NOMO-1 treated with DMSO at 0.1 percent for 48 hours (cell line): ENCODE results near the gene SRPX2.

ENCODE experiments used
- DNase-seq: peaks from one replicate; lab custom pipeline; 2025; ENCODE audit not compliant: unreplicated experiment; lab: John Stamatoyannopoulos, UW

The SRPX2 gene

DNA sequence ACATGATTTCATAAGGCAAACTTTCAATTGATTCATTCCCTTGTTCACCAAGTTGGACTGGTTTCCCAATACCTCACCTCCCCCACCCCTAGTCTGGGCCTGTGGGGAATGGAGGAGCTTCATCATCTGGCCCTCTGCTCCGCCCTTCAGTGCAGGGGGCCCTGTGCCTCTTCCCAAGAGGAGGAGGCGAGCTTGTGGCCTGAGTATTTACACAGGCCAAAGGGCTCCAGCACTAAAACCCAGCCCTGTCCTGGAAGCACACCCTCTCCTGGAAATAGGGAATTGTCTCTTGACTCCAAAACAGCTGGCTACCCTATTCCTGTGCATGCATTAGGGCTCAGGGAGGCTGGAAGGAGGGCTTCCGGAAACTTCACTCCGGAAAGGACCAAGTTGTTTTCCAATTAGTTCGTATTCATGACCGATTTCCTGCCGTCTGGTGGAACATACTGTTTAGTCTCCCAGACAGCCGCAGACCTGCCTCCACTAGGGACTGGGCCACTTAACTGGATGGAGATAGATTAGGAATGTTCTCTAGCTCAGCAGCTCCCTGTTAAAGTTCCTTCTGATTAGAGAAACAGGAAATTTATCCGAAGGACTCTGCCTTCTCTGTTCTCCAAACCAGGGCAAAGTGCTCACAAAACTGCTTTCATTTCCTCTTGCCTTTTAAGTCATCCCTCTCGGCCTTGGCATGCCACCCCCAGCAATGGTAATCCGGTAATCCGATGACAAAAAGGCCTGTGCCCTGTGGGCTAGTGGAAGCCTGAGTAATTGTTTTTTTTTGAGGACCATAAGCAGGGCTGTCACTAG, 5.8 kb downstream of the SRPX2 start:
- DNase-seq: peak; percentile 4

DNA sequence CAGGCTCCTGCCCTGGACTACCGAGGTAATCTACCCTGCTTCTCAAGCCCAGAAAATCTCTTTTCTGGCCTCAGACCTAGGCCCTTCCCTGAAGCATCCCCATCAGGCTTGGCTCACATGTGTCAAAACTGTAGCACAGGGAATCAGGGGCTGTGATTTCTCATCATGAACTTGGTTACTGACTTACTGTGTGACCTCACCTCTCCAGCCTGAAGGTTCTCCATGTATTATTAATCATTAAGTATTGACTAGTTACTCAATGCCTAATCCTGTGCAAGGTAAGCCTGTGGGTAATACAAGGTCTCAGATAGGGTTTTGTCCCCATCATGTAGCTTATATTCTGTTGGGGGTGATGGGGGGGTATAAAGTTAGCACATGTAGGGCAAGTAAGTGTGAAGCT, 6.8 kb downstream of the SRPX2 start:
- DNase-seq: no peak

DNA sequence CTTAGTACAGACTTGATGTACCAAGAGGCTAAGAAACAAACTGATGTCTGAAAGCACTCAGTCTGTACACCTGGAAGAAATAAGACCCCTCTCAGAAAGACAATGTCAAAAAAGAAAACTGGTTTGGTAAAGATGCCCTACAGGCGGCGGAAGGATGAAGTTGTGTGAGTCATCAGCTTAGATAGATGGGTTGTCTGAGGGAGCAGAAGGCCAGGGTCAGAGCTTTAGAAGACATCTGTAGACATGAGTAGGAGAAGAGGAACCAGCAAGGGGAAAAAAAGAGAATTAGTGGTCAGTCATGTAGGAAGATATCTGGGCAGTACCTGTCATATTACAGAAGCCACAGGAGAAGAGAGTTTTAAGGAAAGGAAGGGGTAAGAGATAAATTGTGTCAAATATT, 8.3 kb downstream of the SRPX2 start:
- peak; percentile 16 for DNase-seq

DNA sequence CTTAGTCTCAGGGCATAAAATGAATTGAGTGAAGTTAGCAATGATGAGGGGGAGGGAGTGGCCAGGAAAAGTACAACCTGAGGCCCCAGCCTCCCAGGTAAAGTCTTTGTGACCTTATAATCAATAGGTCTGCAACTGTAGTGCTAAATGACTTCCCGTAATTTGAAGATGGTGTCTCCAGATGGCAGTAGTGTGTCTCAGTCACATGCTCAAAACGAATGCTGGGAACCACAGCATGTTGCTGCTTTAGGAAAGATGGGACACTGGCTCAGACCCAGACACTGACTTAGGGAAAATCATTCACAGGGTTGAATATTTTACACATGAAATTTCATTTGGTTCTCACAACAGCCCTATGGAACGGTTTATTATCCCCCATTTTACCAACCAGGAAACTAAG, 10.3 kb downstream of the SRPX2 start:
- DNase-seq: no peak

DNA sequence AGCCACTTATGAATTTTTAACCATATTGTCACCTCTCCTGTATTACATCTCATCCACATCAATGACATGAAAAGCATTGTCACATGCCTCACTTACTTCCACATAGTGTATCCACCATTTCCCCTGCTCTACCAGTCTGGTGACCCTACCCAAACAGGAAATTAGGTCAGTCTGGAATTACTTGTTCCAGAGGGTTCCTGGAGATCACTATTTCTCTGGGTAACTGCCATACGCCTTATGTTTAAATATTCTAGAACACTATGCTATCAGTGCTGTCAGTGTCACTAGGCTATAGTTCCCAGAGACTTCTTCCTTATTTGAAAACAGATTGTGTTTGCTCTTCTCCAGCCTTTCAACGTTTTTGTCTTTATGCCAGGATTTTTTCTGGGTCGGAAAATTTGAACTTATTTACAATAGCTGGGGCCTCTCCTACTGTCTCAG, 15.0 kb downstream of the SRPX2 start:
- DNase-seq: no peak

DNA sequence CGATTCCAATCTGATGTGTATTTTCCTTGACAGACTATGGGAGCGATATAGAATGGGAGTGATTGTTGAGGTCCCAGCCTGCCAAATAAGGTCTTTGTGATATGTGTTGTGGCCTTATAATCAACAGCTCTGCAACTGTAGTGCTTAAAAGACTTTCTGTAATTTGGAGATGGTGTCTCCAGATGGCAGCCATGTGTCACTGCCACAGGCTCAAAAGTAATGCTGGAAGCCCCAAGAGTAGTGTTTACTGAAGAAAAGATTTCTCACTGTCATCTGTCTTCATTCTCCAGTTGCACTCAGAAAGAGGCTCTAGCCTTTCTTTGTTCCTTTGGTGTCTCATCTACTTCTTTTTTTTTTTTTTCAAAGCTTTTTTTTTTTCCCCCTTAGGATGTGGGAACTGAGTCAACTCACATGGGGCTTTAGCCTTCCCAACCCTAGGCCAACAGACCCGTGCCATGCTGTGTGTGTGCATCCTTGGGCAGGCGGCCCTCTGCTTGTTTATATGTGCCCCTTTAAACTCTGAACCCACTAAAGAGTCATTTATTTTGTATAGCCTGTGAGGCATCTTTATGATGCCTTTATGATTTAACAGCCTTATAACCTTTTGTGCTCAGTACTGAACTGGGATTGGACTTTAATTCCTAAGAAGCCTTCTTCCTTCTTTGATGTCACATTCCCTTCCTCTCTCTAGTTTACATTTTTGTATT, 15.6 kb downstream of the SRPX2 start:
- no peak for DNase-seq

DNA sequence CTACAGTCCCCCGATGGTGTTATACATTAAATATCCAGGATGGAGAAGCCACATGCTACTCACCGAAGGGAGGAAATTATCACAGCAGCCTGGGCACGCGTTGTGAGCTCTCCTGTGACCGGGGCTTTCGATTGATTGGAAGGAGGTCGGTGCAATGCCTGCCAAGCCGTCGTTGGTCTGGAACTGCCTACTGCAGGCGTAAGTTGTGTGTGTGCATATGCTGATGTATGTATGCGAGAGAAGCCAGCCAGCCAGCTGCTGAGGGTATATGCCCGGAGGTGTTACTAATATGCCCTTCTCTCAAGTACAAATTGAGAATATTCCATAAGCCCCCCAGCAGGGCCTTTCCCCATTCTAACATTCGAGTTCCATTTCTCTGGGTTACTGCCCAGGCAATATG, 18.2 kb downstream of the SRPX2 start:
- no peak for DNase-seq

DNA sequence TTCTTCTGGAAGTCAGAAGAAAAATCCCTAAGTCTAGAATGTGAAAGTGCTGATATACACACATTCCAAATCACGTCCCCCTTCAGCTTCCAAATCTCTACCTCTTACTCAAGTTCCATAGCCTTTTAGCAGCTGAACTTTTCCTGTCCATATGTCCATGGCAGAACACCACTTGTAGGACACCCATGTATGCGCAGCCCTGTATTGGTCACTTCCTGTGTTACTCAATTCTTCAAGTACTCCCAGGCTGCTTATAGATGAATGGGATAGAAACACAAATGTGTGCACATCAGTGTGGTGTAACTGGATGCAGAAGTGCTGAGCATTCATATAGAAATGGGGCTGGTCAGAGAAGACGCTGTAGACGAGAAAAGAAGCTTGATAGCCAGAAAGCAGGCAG, 18.8 kb downstream of the SRPX2 start:
- no peak for DNase-seq

DNA sequence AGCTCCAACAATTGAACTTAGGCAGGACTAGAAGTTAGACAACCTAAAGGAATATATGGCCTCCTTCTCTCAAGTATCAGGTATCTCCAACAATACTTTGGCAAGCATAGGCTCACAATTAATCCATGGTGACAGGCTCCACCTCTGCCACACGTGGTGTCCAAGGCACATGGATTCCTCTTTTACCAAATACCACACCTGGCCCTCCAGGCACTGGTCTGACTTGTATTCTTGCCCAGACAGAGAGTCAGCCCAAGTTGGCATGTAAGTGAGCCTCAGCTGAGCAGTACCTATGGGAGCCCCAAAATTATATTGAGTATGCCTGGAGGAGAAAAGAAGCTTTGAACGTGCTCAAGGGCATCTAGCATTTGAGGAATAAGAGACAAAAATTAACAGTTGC, 19.6 kb downstream of the SRPX2 start:
- DNase-seq: no peak

DNA sequence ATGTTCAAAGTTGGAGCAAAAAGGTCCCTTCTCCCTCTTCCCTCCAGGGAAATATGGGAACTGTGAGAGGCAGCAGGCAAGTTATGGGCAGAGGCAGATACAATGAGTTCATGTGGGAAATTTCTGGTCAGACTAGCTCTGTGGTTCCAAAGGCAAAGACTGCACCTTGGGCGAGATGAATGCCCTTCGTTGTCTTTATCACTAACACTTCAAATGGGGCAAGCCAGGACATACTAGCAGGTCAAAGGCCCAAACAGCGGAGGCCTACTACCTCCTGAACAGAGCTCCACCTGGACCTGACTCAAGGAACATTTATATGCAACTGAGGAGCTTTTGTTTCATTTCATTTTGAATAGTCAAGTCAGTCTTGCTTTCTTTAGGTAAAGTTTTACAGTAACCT, 29.0 kb downstream of the SRPX2 start:
- DNase-seq: no peak

DNA sequence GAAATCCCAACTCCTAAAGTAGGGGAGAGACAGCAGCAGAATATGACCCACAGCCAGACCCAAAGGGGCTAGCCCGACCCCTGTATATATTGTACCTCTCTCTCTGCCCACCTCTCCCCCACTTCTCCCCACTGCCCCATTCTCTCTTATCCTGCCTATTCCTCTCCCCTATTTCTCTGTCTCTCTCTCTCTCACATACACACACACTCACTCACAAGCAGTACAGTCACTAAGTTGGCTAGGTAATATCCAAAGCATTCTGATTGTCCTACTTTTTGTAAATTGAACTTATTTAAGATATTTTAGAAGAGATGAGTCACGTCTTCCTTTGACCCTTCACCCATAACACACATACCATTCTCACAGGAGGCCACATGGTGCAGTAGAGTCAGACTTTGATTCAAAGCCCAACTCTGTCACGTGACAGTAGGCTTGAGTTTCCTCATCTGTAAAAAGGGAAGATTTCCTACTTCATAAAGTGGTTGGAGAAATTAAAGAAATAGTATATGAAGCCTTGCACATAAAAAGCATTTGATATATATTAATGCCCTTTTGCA, 29.5 kb downstream of the SRPX2 start:
- no peak for DNase-seq

DNA sequence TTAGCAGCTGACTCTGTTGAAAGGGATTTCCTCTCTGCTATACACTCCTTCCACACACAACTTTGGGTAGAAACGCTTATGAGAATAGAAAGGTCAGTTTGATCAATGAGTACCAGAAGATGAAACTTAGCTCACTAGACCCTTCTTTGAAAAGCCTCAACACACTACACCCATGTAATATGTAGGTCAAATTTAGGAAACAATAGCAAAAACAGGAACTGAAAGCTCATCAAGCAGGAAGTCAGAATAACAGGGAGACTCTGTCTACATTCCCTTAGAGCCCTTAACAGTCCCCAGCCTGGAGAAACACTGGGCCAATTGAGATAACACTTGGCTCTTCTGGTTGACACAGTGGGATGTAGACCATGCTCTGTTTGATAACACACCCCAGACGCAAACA, 30.7 kb downstream of the SRPX2 start:
- peak; percentile 67 for DNase-seq

DNA sequence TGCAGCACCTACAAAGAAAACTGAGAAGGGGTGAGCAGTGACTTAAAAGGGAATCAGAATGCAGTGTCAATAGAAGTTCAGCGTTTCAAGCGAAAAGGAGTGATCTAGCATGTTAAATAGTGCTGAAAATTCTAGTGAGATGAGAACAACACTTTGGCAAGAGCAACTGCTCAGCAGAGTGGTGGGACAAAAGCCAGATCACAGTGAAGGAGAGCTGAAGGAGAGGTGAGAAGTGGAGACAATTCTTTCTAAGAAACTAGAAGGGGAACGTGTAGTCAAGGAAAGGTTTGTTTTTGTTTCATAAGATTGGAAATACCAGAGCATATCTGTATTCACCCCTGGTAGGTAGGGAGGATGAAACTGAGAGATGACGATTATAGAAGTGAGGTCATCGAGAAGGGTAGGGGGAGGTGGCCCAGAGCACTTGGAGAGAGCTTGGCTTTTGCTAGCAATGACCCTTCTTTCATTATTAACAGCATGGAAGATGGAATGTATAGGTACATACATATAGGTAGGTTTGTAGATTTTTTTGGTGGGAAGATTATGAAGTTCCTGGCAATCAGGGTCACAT, 33.7 kb downstream of the SRPX2 start:
- DNase-seq: no peak

DNA sequence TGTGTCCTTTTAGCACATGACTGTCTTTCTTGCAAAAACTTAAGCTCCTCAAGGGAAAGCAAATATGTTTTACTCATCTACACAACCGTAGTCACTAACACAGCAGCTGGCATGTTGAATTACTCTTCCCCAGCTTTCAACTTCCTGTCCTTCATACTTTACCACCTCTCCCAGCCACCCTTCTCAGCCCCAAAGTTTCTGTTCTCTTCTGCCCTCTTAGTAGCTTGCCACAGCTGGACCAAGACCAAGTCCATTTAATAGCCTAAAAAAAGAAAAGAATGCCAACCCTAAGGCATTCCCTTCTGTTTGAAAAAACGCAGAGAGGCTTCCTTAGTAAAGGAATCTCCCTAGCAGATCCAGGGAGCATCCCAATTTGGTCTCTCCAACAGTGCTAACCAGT, 36.8 kb downstream of the SRPX2 start:
- DNase-seq: no peak

DNA sequence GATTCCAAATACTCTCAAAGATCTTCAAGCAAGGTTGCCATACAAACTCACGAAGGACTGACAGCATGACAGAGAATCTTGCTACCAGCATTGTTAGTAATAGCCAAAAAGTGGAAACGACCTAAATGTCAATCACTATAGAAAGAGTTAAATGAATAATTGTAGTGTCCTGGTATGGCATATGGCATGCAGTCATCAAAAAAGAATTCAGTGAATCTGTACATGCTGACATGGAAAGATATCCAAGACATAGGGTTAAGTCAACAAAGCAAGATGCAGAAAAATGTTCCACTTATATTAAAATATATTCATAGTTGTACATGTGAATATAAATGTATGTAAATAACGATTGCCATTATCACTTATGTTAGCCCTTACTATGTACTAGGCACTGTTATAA, 37.6 kb downstream of the SRPX2 start:
- DNase-seq: no peak

DNA sequence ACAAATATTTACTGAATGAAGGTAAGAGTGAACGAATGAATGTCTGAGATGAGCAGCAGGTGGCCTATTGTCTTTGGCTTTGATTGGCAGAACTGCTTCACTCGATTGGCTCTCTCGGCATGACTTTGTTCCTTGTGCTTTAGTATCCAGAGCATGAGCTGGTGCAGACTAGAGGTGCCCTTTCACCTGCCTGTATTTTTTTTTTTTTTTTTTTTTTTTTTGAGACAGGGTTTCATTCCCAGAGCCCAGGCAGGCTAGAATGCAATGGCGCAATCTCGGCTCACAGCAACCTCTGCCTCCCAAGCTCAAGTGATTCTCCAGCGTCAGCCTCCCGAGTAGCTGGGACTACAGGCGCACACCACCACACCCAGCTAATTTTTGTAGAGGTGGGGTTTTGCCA, 38.9 kb downstream of the SRPX2 start:
- DNase-seq: no peak

DNA sequence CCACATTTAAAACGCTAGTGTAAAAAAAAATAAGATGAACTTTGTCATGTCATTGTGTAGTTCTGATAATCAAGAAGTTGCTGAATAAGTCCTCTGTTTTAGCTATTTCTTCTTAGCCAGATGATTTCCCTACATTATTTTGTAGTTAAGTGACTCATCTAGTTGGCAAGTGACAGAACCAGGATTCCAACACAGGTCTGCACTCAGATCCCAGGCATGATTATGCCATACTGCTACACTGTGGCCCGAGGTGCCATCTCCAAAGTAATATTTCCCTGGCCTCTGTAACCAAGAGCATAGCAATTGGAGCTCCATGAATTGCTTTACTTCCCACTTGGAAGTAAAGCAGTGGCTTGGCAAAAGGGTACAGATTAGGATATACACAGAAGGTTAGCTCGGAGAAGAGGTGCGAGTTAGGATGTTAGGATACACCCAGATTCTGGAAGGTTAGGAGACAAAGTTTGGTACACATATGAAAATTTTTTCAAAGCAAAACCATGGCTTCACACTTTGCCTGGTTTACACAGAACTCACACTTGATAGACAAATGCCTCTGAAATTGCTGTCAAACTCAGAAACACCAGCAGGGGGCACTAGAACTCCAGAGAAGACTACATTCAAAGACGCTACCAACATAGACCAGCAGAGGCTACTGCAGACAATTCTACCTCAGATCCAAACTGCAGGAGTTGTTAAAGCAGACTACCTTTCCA, 41.4 kb downstream of the SRPX2 start:
- peak; percentile 70 for DNase-seq

DNA sequence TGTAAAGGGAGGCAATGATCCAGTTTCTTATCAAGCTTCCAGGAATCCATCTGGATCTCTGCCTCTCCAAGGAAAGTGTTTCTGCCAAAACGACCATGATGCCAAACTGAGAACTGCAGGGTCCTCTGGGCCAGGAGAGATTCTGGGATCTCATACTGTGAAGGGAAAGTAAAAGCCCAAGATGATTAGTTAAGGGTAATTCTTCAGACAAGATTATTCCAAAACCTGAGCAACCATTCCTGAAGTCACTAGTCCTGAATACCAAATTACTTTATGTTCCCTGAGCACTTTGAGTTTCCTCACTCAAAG, 42.0 kb downstream of the SRPX2 start:
- no peak for DNase-seq

DNA sequence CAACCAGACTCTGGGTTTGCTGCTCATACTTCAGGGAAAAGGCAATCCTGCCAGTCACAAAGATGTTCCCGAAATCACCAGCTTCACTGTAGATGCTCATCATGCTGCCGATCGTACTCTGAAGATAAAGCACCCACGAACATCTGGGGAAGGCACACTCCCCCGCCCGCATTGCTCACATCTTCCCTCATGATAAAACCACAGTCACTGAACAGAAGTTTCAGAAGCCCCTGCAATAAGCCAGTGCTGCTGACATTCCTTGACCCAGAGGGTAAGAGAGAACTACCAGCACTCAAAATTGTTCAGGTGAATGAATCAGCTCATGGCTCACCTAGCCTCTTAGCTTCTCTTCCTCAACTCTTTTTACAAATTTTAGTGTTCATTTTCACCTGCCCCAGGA, 43.1 kb downstream of the SRPX2 start:
- DNase-seq: no peak

DNA sequence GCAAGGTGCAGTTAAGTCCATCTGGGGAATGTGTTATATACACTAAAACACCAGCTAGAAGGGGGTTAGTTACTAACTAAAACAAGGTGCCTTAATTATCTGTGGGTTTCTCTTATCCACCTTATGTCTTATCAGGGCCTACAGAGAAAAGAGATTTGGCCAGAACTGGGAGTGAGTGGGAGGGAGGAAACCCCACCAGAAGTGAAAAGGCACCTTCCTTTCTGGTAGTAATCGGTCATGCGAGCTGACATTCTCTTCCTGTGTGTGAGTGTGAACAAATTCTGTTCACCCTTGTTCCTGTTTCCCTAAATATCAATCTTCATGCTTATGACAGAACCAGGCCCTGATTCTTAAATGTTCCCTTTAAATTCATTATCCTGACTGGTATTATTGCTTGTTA, 43.5 kb downstream of the SRPX2 start:
- DNase-seq: peak; percentile 20

DNA sequence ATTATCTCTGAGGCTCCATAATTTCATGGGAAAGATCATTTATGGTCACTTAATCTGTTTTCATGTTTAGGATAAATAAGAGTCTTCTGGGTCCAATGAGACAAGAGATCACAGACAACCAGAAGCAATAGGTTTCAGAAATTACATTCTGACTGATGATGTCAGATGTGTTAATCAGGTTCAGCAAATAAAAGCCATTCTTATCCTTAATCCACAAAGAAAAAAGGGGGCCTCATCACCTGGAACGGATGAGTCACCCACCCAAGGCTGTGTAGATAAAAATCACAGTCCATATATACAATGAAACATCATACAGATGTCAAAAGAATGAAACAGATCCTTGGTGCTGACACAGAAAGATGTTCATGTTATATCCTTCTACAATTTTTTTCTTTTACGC, 51.3 kb downstream of the SRPX2 start:
- DNase-seq: no peak

DNA sequence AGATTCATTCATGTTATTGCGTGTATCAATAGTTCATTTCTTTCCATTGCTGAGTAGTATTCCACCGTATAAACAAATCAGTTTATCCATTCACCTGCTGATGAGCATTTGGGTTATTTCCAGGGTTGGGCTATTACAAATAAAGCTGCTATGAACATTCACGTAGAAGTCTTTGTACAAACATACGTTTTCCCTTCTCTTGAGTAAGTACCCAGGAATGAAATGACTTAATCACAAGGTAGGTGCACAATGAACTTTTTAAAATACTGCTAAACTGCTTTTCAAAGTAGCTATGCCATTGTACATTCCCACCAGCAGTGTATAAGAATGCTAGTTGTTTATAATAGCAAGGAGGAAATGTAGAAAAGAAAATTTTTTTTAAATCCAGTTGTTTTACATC, 52.0 kb downstream of the SRPX2 start:
- no peak for DNase-seq
